ENCODE data around the gene VARS2.
A peak's percentile ranks its signal among the peaks of the same experiment; 100 is the strongest.

Gene VARS2

DNA sequence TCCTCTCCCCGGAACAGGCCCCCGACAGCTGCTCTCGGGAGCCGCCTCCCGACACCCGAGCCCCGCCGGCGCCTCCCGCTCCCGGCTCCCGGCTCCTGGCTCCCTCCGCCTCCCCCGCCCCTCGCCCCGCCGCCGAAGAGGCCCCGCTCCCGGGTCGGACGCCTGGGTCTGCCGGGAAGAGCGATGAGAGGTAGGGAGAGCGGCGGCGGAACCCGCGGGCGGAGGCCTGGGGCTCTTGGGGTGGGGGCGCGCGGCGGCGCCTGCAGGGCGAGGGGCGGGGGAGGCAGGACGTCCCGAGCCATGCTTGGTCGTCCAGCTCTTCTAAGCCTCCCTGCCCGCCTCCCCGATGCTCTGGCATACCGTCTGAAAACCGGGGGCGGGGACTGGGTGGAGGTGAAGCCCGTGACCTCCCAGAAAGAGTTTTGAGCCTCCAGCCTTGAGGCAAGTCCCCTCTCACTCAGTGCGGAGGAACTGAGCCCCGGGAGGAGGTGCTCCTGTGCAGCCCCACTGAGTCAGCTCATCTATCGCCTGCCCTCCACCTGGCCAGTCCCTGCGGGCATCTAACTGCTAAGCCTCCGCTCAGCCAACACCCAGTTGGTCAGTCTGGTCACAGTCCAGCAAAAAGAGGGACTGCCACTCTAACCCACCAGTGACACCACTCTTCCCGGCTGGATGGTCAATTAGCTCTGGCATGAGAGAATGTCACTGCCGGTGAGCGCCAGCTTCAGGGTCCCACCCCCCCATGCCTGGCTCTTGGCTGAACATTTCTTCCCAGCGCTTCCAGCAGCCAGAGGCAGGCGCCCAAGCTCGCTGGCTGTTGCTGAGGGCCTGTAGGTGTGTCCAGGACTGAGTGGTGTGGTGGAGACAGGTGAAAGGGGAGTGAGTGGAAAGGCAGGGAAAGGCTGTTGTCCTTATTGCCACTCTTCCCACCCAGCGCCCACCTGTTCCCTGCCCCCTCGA lies 29.2 kb upstream of the VARS2 start:
- peak; percentile 72 for DNase-seq

DNA sequence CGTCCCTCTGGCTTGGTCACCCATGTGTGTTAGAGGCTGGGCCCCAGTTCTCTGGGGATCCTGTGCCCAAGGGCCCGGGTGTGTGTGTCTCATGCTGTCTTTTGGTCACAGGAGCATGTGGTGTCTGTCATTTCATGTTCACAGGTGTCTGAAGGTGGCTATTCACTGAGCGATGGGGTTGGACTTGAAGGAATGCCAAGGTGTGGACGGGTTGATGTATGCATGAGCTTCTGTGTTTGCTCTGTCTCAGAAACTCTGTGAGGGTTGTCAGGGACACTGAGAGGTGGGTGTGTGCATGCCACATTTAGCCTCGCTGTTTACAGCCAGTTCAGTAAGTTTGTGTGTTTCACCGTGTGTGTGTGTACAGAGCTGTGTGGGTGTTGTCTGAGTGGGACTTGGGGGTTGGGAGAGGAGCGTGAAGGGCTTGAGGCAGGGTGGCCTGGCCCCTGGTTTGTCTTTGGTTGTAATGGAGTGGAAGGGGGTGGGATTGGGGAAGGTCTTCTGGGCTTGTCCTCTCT lies 28.5 kb upstream of the VARS2 start:
- no peak for DNase-seq

DNA sequence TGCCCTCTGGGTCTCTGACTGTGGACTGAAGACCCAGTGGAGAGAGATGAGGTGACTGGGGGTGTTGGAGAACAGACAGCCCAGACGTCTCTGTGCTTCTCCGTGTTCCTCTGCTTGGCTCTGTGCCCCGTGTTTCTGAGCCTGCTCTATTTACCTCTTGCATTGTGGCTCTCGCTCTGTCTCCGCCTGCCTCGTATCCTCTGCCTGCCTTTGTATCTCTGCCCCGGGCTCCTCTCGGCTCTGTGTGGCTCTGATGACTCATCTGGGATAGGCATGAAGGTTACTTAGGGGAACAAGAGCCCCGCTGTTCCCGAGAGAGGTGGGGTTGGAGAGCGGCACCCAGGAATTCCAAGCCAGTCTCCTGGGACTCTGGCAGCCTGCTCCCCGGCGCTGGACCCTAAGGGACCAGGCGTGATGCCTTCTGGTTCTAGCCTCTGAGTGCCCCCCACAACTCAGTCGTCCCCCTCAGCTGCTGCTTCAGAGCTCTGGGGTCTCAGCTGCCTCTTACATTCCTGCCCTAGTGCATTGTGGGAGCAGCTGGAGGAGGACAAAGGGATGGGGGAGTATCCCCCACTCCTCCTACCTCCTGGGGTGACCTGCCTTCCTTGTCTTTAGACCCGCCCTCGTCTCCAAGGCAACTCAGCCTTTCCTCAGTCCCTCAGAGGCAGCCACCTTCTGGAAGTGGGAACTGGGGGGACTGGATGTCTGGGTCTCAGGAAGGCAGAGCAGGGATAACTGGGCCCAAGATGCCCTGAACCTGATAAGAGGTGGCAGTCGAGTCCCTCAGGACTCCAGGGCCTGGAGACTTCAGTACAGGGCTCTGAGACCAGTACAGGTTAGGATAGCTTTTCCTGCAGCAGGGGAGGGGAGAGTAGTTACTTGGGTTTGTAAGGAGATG lies 27.8 kb upstream of the VARS2 start:
- DNase-seq: no peak

DNA sequence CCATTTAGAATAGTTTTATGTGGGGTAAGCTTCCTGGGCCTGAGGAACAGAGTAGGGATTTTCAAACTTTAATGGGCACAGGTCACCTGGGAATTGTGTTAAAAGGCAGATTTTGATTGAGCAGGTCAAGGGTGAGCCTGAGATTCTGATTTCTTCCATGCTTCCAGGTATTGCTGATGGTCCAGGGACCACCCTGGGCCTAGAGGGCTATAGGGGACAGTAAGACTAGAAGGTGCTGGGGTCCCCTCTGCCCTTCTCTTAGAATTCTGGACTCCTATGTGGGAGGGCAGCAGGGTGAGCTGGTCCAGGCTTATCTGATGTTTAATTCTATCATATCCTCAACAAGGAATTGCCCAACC lies 27.2 kb upstream of the VARS2 start:
- no peak for DNase-seq

- no peak for DNase-seq
Measured at GRCh38 chr6:30887901-30888815, 25.9 kb upstream of the VARS2 start.

- no peak for DNase-seq
Measured at GRCh38 chr6:30888816-30889495, 25.1 kb upstream of the VARS2 start.

DNA sequence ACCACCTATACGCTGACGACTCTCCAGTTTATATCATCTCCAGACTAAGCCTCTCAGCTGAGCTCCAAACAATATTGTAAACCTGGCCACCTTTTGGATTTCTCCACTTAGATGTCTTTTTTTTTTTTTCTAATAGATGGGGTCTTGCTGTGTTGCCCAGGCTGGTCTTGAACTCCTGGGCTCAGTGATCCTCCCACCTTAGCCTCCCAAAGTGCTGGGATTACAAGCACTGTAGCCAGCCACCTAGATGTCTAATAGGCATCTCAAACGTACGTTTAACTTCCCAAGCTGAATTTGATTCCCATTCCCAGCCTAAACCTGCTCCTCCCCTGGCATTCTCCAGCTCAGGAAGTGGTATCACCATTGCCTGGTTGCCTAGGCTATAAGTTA lies 24.5 kb upstream of the VARS2 start:
- DNase-seq: no peak

GRCh38 chr6:30889921-30890645 lies 24.0 kb upstream of the VARS2 start:
- DNase-seq: peak; percentile 35

DNA sequence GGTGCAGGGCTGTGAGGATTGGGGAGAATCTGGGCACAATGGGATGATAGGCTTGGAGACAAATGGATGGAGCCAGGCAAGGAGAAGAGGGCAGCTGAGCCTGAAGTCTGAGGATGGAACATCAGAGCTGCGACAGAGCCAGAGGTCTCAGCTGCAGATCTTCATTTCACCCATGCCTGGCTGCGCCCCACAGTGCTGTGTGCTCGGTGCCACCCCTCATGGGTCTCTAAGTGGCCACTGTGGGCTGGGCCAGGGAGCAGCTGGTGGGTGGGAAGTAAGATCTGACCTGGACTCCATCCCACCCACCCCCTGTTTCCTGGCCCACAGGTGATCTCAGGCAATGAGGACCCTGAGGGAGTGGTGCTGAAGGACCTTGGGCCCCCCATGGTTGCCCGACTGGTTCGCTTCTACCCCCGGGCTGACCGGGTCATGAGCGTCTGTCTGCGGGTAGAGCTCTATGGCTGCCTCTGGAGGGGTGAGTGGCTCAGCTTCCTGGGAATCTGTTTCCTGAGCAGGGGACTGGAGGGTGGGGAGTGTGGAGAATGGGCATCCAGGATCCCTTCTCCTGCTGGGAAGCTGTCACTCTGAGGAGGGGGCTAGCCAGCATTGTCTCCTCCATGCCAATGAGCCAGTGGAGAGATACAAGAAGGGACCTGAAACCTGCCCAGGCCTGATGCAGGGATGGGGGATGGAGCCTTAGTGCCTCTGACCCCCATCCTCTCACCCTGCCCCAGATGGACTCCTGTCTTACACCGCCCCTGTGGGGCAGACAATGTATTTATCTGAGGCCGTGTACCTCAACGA lies 23.2 kb upstream of the VARS2 start:
- DNase-seq: no peak

DNA sequence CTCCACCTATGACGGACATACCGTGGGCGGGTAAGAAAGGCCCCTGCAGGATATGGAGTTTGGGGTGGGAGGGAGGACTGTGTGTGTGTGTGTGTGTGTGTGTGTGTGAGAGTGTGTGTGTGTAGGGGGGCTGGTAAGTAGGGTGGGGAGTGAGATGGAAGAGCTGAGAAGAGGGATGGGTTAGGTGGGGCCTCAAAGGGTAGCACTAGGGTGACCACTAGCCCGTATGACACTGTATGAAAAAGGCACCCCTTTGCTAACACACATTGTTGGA lies 22.7 kb upstream of the VARS2 start:
- DNase-seq: no peak

DNA sequence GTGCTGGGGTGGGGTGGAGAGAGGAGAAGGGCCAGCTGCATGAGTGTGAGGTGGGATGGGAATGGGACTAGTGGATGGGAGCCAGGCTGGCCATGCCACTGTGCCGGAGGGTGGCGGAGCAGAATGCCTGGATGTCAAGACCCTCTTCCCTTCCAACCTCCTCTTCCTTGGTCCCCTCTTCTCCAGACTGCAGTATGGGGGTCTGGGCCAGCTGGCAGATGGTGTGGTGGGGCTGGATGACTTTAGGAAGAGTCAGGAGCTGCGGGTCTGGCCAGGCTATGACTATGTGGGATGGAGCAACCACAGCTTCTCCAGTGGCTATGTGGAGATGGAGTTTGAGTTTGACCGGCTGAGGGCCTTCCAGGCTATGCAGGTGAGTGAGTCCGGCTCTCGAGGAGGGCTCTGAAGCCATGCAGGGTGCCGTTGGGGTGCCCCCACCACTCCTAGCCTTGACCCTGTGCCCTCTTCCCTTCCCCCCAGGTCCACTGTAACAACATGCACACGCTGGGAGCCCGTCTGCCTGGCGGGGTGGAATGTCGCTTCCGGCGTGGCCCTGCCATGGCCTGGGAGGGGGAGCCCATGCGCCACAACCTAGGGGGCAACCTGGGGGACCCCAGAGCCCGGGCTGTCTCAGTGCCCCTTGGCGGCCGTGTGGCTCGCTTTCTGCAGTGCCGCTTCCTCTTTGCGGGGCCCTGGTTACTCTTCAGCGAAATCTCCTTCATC lies 22.1 kb upstream of the VARS2 start:
- no peak for DNase-seq

DNA sequence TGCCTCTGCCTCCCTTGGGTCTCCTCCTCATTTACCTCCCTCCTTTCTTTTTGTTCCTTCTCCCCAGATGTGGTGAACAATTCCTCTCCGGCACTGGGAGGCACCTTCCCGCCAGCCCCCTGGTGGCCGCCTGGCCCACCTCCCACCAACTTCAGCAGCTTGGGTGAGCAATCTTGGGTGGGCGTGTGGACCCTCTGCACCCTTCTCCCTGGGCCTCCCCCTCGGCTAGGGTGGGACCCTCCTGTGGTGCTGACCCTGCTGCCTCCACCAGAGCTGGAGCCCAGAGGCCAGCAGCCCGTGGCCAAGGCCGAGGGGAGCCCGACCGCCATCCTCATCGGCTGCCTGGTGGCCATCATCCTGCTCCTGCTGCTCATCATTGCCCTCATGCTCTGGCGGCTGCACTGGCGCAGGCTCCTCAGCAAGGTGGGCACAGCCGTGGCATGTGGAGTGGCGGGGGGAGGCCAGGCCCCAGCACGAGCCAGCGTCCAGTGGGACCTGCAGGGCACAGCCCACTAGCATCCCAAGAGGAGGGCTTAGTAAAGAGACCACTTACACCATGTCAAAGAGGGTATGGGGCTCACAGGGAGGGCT lies 20.9 kb upstream of the VARS2 start:
- DNase-seq: no peak

DNA sequence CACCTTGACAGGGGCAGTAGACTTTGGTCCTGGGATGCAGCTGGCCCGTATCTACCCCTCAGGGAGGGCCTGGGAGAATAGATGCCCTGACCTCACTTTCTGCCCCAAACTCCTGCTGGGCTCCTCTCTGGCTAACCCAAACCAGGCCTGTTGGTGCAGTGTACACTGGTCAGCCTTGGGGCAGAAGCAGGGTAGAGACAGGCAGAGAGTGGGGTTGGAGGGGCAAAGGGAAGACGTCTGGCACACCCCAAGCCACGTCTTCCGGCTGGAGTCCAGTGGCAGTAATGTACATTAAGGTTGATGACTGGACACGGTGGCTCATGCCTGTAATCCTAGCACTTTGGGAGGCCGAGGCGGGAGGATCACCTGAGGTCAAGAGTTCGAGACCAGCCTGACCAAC lies 20.4 kb upstream of the VARS2 start:
- peak; percentile 29 for DNase-seq

GRCh38 chr6:30894381-30894780 lies 19.7 kb upstream of the VARS2 start:
- DNase-seq: peak; percentile 26

GRCh38 chr6:30894935-30895334 lies 19.1 kb upstream of the VARS2 start:
- DNase-seq: no peak

- DNase-seq: peak; percentile 34
Measured at GRCh38 chr6:30895343-30895742, 18.7 kb upstream of the VARS2 start.

- DNase-seq: peak; percentile 27
Measured at GRCh38 chr6:30896541-30896940, 17.5 kb upstream of the VARS2 start.

GRCh38 chr6:30897882-30898281 lies 16.2 kb upstream of the VARS2 start:
- no peak for DNase-seq

GRCh38 chr6:30898750-30899360 lies 15.2 kb upstream of the VARS2 start:
- DNase-seq: no peak

Data from right forelimb (tissue), 1 donor.